K562 (cell line): Measurements from ENCODE around the gene PHF20. TPM values are rescaled to one million over a fixed set of nuclear protein-coding genes. Genes with fewer than 3 reads are reported as not detected.

Experiments used
- ATAC-seq: fragments of 200-7000 bp; cut with Tn5 transposase; 3 replicates; pipeline ENCODE4 v1.9.1; 2020; ENCODE audit warnings: moderate library complexity
- BruUV-seq: library from RNA; stranded (reverse); fragments of 400-500 nt; replicated peaks from 2 replicates; lab custom pipeline; 2021; lab: Mats Ljungman, UMichigan
- CTCF ChIA-PET: fragments of 300-600 bp; formaldehyde crosslinking; extraction: SDS; loops from one replicate; lab custom pipeline; 2021; ENCODE audit warnings: low intra/inter-chr PET ratio; lab: Yijun Ruan, JAX
- POLR2A ChIA-PET: fragments of 300-600, 350-650 bp; sonication (Branson Sonifier 250); formaldehyde crosslinking; extraction: SDS; loops from one replicate; lab custom pipeline; 2021; ENCODE audit warnings: antibody characterized with exemption, inconsistent platforms; lab: Yijun Ruan, JAX
- DNase-seq, 4 experiments: peaks; one replicate each; pipeline versions ENCODE4 v3.0.0 to v3.0.0-alpha.2; 2011 to 2018; ENCODE audit warnings: low spot score in 3 of 4, mixed read lengths in 3 of 4; ENCODE audit errors: extremely low read depth in 1 of 4
- FAIRE-seq: peaks from 2 replicates; lab custom pipeline; 2011; peaks lifted over from hg19 to GRCh38; lab: Jason Lieb, UNC
- H2AFZ ChIP-seq: 2 replicates; pipeline ENCODE4 v1.6.0; 2011; ENCODE audit warnings: low read depth, low read length, control low read depth, inconsistent platforms
- H3K27ac ChIP-seq: fragments of 200-600 bp; 3 replicates; pipeline ENCODE4 v1.8.0; 2011; ENCODE audit warnings: low read depth, mild to moderate bottlenecking, control low read depth, inconsistent platforms, low read length, moderate library complexity, mixed read lengths; ENCODE audit errors: extremely low read depth
- H3K27me3 ChIP-seq, 2 experiments: fragments of 300-600 bp in 1 of 2; 2 replicates in 1 of 2; 3 replicates in 1 of 2; pipeline versions ENCODE4 v1.6.0 to v1.8.0; 2011; ENCODE audit warnings: inconsistent platforms in 2 of 2, low read length in 2 of 2, mild to moderate bottlenecking in 1 of 2, mixed read lengths in 1 of 2, moderate library complexity in 1 of 2; ENCODE audit not compliant: control insufficient read depth in 2 of 2, insufficient read depth in 2 of 2
- H3K36me3 ChIP-seq: fragments of 300-600 bp; 3 replicates; pipeline ENCODE4 v1.8.0; 2011; ENCODE audit warnings: mild to moderate bottlenecking, low read length, inconsistent platforms; ENCODE audit not compliant: control insufficient read depth, insufficient read depth
- H3K4me1 ChIP-seq, 2 experiments: fragments of 200-600 bp in 1 of 2; replicated peaks in 1 of 2; 2 replicates in 1 of 2; 3 replicates in 1 of 2; pipeline versions ENCODE4 v1.5.1 to v1.8.0; 2011; ENCODE audit warnings: inconsistent platforms in 2 of 2, low read length in 2 of 2, mild to moderate bottlenecking in 1 of 2, mixed read lengths in 1 of 2, moderate library complexity in 1 of 2; ENCODE audit not compliant: control insufficient read depth in 2 of 2, insufficient read depth in 2 of 2
- H3K4me2 ChIP-seq: 2 replicates; pipeline ENCODE4 v1.6.1; 2011; ENCODE audit warnings: low read length, control low read depth, inconsistent platforms, mixed read lengths; ENCODE audit not compliant: insufficient read depth
- H3K4me3 ChIP-seq: fragments of 200-600 bp; sonication (generic), shearing (Covaris generic); 2 replicates; pipeline ENCODE4 v1.5.1; 2016; ENCODE audit warnings: control low read depth, inconsistent platforms
- H3K79me2 ChIP-seq: fragments of 200-600 bp; 3 replicates; pipeline ENCODE4 v1.8.0; 2011; ENCODE audit warnings: low read length, inconsistent platforms; ENCODE audit not compliant: control insufficient read depth, insufficient read depth
- H3K9ac ChIP-seq, 2 experiments: 2 replicates each; pipeline versions ENCODE4 v1.6.0 to v1.6.1; 2011; ENCODE audit warnings: low read depth in 2 of 2, low read length in 2 of 2, control low read depth in 1 of 2, inconsistent platforms in 1 of 2, mild to moderate bottlenecking in 1 of 2, mixed read lengths in 1 of 2; ENCODE audit not compliant: insufficient read depth in 1 of 2
- H3K9me1 ChIP-seq: one replicate; pipeline ENCODE4 v1.6.0; 2011; ENCODE audit warnings: inconsistent platforms, mild to moderate bottlenecking, low read length, moderate library complexity; ENCODE audit not compliant: control insufficient read depth, insufficient read depth
- H3K9me3 ChIP-seq: replicated peaks from 2 replicates; pipeline ENCODE4 v1.5.1; 2011; ENCODE audit warnings: low read depth, low read length, inconsistent platforms; ENCODE audit not compliant: control insufficient read depth, insufficient read depth
- H4K20me1 ChIP-seq: replicated peaks from 2 replicates; pipeline ENCODE4 v1.6.1; 2011; ENCODE audit warnings: low read length, inconsistent platforms, mixed read lengths; ENCODE audit not compliant: control insufficient read depth, insufficient read depth
- BMI1 ChIP-seq: fragments of 150-350 bp; IDR thresholded peaks from 2 replicates; pipeline ENCODE4 v1.6.1; 2014; ENCODE audit warnings: low read length
- CEBPG ChIP-seq, 3 experiments: fragments of 200-800 bp in 1 of 3; sonication (Bioruptor generic) in 1 of 3; sonication (generic) in 1 of 3; formaldehyde crosslinking in 1 of 3; IDR thresholded peaks in 2 of 3; conservative IDR thresholded peaks in 1 of 3; 2 replicates each; pipeline versions ENCODE4 v1.6.1 to v1.8.0; 2016 to 2022; ENCODE audit warnings: missing compliant biosample characterization in 2 of 3, missing genetic modification characterization in 2 of 3, mild to moderate bottlenecking in 1 of 3, missing genetic modification reagents in 1 of 3
- CEBPZ ChIP-seq: fragments of 150-350 bp; IDR thresholded peaks from 2 replicates; pipeline ENCODE4 v1.6.1; 2014; ENCODE audit warnings: low read depth, mild to moderate bottlenecking, low read length, borderline replicate concordance
- CREB3L1 ChIP-seq: fragments of 450-650 bp; IDR thresholded peaks from 2 replicates; pipeline ENCODE4 v1.6.1; 2014; ENCODE audit warnings: low read depth, mild to moderate bottlenecking, moderate library complexity, borderline replicate concordance
- EP300 ChIP-seq: IDR thresholded peaks from 2 replicates; pipeline ENCODE4 v1.6.1; 2012; ENCODE audit warnings: low read length, improper control_type of control experiment
- FOS ChIP-seq: IDR thresholded peaks from 3 replicates; pipeline ENCODE4 v1.6.1; 2011; ENCODE audit not compliant: insufficient read length; ENCODE audit errors: extremely low read depth
- MCM5 ChIP-seq: fragments of 450-650 bp; IDR thresholded peaks from 2 replicates; pipeline ENCODE4 v1.6.1; 2016; ENCODE audit warnings: low read depth
- RBBP5 ChIP-seq: fragments of 200-600 bp; sonication (generic); IDR thresholded peaks from 2 replicates; pipeline ENCODE4 v1.6.1; 2012; ENCODE audit warnings: borderline replicate concordance, mild to moderate bottlenecking, low read length, control low read depth, inconsistent platforms; ENCODE audit not compliant: insufficient read depth, poor library complexity, severe bottlenecking
- SOX6 ChIP-seq: fragments of 450-650 bp; IDR thresholded peaks from 2 replicates; pipeline ENCODE4 v1.6.1; 2014; ENCODE audit warnings: mild to moderate bottlenecking
- TBP ChIP-seq: optimal IDR thresholded peaks from 2 replicates; pipeline ENCODE3; 2011; ENCODE audit warnings: low read depth, low read length, improper control_type of control experiment
- TEAD2 ChIP-seq: fragments of 450-650 bp; IDR thresholded peaks from 2 replicates; pipeline ENCODE4 v1.6.1; 2016; ENCODE audit warnings: missing genetic modification characterization, control low read depth, missing compliant biosample characterization
- WGBS: fragments of 100-300 bp; shearing (Covaris generic); methylation state at CpG from one replicate; pipeline ENCODE4 v1.1.6; 2016; ENCODE audit warnings: low coverage, mixed read lengths; ENCODE audit not compliant: insufficient coverage; ENCODE audit errors: missing lambda C conversion rate; 5-methylcytosine and 5-hydroxymethylcytosine counted together
- in situ Hi-C: fragments of 300-500 bp; cut with MboI; formaldehyde crosslinking; loops from 4 replicates; pipeline ENCODE4 v1.15.0; 2018; ENCODE audit warnings: inconsistent platforms, mixed read lengths
- intact Hi-C: fragments of 100-400 bp; cut with micrococcal nuclease; formaldehyde crosslinking; loops from 2 replicates; pipeline ENCODE4 v1.14.2; 2022
- polyA plus RNA-seq, 8 experiments: library from polyadenylated mRNA; depleted of rRNA in 4 of 8; stranded (reverse) in 5 of 8; unstranded in 3 of 8; fragments of >200 nt; fragmentation: Nextera tagmentation in 2 of 8; fragmentation: Illumina TruSeq in 1 of 8; extraction: Ambion mirVana in 2 of 8; extraction: Trizol in 1 of 8; gene quantifications; 2 replicates each; pipeline versions ENCODE4 v1.2.1 to v1.2.3, GENCODE V29; 2011 to 2014; ENCODE audit warnings: inconsistent platforms in 1 of 8, missing spikeins in 1 of 8
- total RNA-seq, 7 experiments: library from RNA; depleted of rRNA in 6 of 7; stranded (reverse); fragments of >200 nt in 6 of 7; fragmentation: Illumina TruSeq in 2 of 7; extraction: Trizol in 2 of 7; gene quantifications; 2 replicates each; pipeline versions ENCODE4 v1.2.1 to v1.2.3, GENCODE V29; 2011 to 2021; ENCODE audit warnings: low replicate concordance in 1 of 7

PHF20 gene
- total and polyA plus RNA-seq, 9 of the 15 experiments (the other 6 are each of a cell fraction or from before 2014, with no cell fraction given), result 49.9 to 196 (median 70.7) TPM

- Histone ChIP-seq H3K27me3 (no peaks in the 10 kb centered on the region), H3K9ac (no peak overlapping the region), H3K9me1 (no peaks in the 10 kb centered on the region), H3K79me2 (no peaks in the 10 kb centered on the region), H3K27ac (no peak overlapping the region), H3K4me1 (peaks cover 0 to 2% of the 10 kb centered on the region in 2 experiments; a peak in 1 of 5 replicates), H3K9me3 (no peaks in the 10 kb centered on the region), H3K4me2 (no peak overlapping the region), H3K4me3 (no peak overlapping the region)
- no peak for ATAC-seq
- in situ Hi-C loops (no loop called here), intact Hi-C loops (no loop called here)
- no peak for FAIRE-seq
- no peak for DNase-seq
- POLR2A ChIA-PET, result interaction anchor here (3.2 kb wide), 1 partner anchor 12 kb away, joined by 11 read pairs; no protein-coding TSS in a partner anchor
- WGBS, result 85% methylated on average over 2 of the region's 2 CpGs
- BruUV-seq, result no TSS peak
- TF ChIP-seq MCM5 (no peak), RBBP5 (no peak), FOS (no peak), TEAD2 (no peak), CEBPZ (no peak), CREB3L1 (no peak), SOX6 (0 out of 2 replicates have a peak, but pooled peaks have one; percentile 33), BMI1 (no peak), TBP (no peak), CEBPG (CRISPR knock-in tag; IDR thresholded peaks at IDR 0.05) (no peak), CEBPG (tag; conservative IDR thresholded peaks at IDR 0.05 in 1 of 2, IDR thresholded peaks at IDR 0.05 in 1 of 2) (0 out of 4 replicates have a peak, but pooled peaks of 1 of the 2 experiments have one; percentile 17), EP300 (no peak)
- TF ChIP-seq, all 486 proteins: peak for 2
- Histone ChIP-seq H3K36me3 (peaks cover 15% of the 10 kb centered on the region; the same call in 2 of the 3 replicates), H4K20me1 (no peaks in the 10 kb centered on the region; the same call in 1 of the 2 replicates), H2AFZ (no peak overlapping the region)
- CTCF ChIA-PET, result no interaction called here
Observed at GRCh38 chr20:35854713-35855348, 83.0 kb downstream of the PHF20 start.
